GM12873 (cell line): ENCODE data around the gene HOXC10.

Experiments
- TF ChIP-seq, protein P1 (sequence below): IDR thresholded peaks from 2 replicates; pipeline ENCODE4 v1.5.1; 2012; ENCODE audit warnings: low read depth, mild to moderate bottlenecking, moderate library complexity, low read length, control low read depth; ENCODE audit not compliant: insufficient read depth; ENCODE audit errors: missing control alignments

Gene HOXC10

DNA sequence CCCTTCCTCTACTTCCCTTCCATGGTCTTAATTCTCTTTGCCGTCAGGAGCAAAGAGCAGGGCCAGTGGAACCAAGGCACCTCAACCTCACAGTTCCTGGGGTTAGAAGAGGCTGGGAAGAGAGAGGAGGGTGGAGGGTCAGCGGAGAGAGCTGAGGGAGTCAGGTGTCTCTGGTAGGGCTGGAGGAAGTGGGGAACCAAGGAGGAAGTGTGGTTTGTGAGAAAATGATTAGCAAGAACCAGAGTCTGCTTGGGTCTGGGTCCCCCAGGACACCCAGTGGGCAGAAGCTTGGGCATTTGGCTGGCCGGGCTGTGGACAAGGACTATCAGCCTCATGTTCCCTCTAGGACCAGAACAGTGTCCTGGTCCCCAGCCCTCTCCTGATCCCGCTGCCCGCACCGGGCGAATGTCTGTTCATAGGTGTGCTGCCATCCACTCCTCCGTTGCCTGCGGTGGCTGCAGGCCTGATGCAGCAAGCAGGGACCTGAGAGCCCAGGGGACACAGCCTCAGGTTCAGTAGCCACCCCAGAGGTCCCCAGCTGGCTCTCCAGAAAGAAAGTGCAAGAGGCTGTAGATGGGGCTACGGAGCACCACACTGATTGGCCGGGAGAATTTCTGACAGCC lies 27.9 kb upstream of the HOXC10 start:
- TF ChIP-seq, protein P1, sequence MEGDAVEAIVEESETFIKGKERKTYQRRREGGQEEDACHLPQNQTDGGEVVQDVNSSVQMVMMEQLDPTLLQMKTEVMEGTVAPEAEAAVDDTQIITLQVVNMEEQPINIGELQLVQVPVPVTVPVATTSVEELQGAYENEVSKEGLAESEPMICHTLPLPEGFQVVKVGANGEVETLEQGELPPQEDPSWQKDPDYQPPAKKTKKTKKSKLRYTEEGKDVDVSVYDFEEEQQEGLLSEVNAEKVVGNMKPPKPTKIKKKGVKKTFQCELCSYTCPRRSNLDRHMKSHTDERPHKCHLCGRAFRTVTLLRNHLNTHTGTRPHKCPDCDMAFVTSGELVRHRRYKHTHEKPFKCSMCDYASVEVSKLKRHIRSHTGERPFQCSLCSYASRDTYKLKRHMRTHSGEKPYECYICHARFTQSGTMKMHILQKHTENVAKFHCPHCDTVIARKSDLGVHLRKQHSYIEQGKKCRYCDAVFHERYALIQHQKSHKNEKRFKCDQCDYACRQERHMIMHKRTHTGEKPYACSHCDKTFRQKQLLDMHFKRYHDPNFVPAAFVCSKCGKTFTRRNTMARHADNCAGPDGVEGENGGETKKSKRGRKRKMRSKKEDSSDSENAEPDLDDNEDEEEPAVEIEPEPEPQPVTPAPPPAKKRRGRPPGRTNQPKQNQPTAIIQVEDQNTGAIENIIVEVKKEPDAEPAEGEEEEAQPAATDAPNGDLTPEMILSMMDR: no peak

DNA sequence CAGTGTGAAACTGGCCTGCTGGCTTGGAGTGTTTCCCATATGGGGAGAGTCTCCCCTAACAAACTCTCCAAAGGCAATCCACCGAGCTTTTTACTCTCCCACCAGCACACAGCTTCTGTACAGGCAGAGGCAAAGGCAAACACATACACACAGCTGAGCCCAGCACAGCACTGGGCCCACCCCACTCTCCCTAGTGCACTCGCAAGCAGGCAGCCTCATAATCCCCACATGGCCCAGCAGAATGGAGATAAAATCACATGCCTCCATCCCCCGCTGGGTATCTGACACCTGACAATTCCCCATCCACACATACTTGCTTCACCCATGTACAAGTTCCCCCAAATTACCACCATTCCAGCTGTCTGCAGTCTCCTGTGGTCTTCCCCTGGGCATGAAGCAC lies 26.8 kb upstream of the HOXC10 start:
- TF ChIP-seq, protein P1: no peak

GRCh38 chr12:53959314-53959713 lies 25.6 kb upstream of the HOXC10 start:
- TF ChIP-seq, protein P1: no peak

GRCh38 chr12:53960187-53961024 lies 24.5 kb upstream of the HOXC10 start:
- TF ChIP-seq, protein P1: no peak

- TF ChIP-seq, protein P1: no peak
Observed at GRCh38 chr12:53961025-53961761, 23.8 kb upstream of the HOXC10 start.

DNA sequence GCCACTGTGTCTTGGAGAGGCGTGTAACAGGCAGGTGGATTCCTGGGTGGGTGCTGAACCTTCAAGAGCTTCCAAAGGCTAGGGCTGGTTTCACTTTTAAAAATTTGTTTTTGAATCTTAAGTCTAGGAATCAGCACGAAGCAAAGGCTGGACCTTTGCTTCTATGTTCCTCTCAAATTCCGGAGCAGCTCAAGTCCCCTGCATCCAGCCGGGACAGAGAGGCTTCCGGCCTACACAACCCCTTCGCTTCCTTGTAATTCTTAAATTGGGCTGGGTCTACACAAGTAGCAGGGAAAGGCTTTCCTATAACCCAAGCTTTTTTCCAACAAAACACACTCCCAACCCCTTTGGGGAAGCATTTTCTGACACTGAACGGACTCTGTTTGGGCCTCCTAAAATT lies 21.9 kb upstream of the HOXC10 start:
- TF ChIP-seq, protein P1: no peak
